Testis (tissue), 3 donors: ENCODE data around the gene UBE2B. TPM values are rescaled to one million over a fixed set of nuclear protein-coding genes. Genes with fewer than 3 reads are reported as not detected.

ENCODE experiments used
- DNase-seq: peaks from one replicate; pipeline ENCODE4 v3.0.0-alpha.2; 2019
- H3K27ac ChIP-seq, 2 donors: fragments of 200-600 bp; sonication (generic); one replicate each; pipeline ENCODE4 v1.5.1; 2019
- H3K27me3 ChIP-seq: fragments of 200-600 bp; sonication (generic); one replicate; pipeline ENCODE4 v1.5.1; 2019
- H3K36me3 ChIP-seq: fragments of 200-600 bp; sonication (generic); one replicate; pipeline ENCODE4 v1.5.1; 2017; ENCODE audit warnings: low read depth; ENCODE audit errors: missing control alignments
- H3K4me1 ChIP-seq: fragments of 200-600 bp; sonication (generic); one replicate; pipeline ENCODE4 v1.5.1; 2019
- H3K4me3 ChIP-seq, 2 donors: fragments of 200-600 bp; sonication (generic); one replicate each; pipeline ENCODE4 v1.5.1; 2017 to 2019
- H3K9me3 ChIP-seq: fragments of 200-600 bp; sonication (generic); one replicate; pipeline ENCODE4 v1.5.1; 2017
- CTCF ChIP-seq, 3 experiments: fragments of 450-650 bp in 2 of 3; fragments of 200-600 bp in 1 of 3; sonication (generic) in 1 of 3; IDR thresholded peaks; one replicate each; pipeline ENCODE4 v1.5.1; 2016 to 2019; ENCODE audit warnings: antibody characterized with exemption in 3 of 3, mild to moderate bottlenecking in 2 of 3, moderate library complexity in 1 of 3
- POLR2A ChIP-seq: fragments of 450-650 bp; IDR thresholded peaks from one replicate; pipeline ENCODE4 v1.6.1; 2017; ENCODE audit warnings: antibody characterized with exemption, mild to moderate bottlenecking, moderate library complexity
- WGBS, 2 donors: methylation state at CpG; one replicate each; pipeline ENCODE4 v1.1.5; 2018; 5-methylcytosine and 5-hydroxymethylcytosine counted together
- intact Hi-C: fragments of 100-400 bp; cut with DNase I; formaldehyde crosslinking; loops from one replicate; pipeline ENCODE4 v1.15.1; 2023; ENCODE audit warnings: low total_unique reads
- polyA plus RNA-seq: library from polyadenylated mRNA; stranded (reverse); fragments of 350-450 nt; fragmentation: Illumina TruSeq; extraction: RNeasy Lipid Tissue Mini Kit (QIAGEN cat#74804); gene quantifications from one replicate; pipeline ENCODE4 v1.2.3, GENCODE V29; 2014; ENCODE audit warnings: low read depth, low replicate concordance; ENCODE audit not compliant: insufficient read depth
- total RNA-seq, 2 donors: library from RNA; depleted of rRNA; stranded (reverse); fragments of >200 nt; gene quantifications; one replicate each; pipeline ENCODE4 v1.2.3, GENCODE V29; 2016

Gene UBE2B
- total and polyA plus RNA-seq, 3 donors from 2014 or later, result 70.9 to 95.6 (median 87.4) TPM

GRCh38 chr5:134427540-134428041 lies 56.2 kb downstream of the UBE2B start:
- no peaks in the 10 kb centered on the region for H3K27me3 ChIP-seq
- no peak overlapping the region for H3K27ac ChIP-seq
- H3K4me3 ChIP-seq, result no peak overlapping the region
- TF ChIP-seq POLR2A (no peak), CTCF (IDR thresholded peaks at IDR 0.05) (no peak)
- intact Hi-C loops, result no loop called here
- 72 to 74% methylated on average over 9 of the region's 9 CpGs for WGBS, 2 donors
- DNase-seq, result no peak
- H3K36me3 ChIP-seq, result no peaks in the 10 kb centered on the region
- no peaks in the 10 kb centered on the region for H3K9me3 ChIP-seq
- no peaks in the 10 kb centered on the region for H3K4me1 ChIP-seq

- DNase-seq, result no peak
- no peaks in the 10 kb centered on the region for H3K9me3 ChIP-seq
- no peaks in the 10 kb centered on the region for H3K4me1 ChIP-seq
- 61 to 65% methylated on average over 5 of the region's 5 CpGs for WGBS, 2 donors
- intact Hi-C loops, result no loop called here
- H3K36me3 ChIP-seq, result no peaks in the 10 kb centered on the region
- no peak overlapping the region for H3K4me3 ChIP-seq
- TF ChIP-seq POLR2A (no peak), CTCF (IDR thresholded peaks at IDR 0.05) (no peak)
- H3K27ac ChIP-seq, result no peak overlapping the region
- H3K27me3 ChIP-seq, result no peaks in the 10 kb centered on the region
Measured at GRCh38 chr5:134430001-134430569, 58.7 kb downstream of the UBE2B start.

- peaks cover 7% of the 10 kb centered on the region for H3K4me1 ChIP-seq
- H3K27ac ChIP-seq, result no peak overlapping the region
- H3K9me3 ChIP-seq, result no peaks in the 10 kb centered on the region
- H3K27me3 ChIP-seq, result no peaks in the 10 kb centered on the region
- WGBS, 2 donors, result 91 to 96% methylated on average over 4 of the region's 4 CpGs
- TF ChIP-seq POLR2A, result no peak
- DNase-seq, result no peak
- intact Hi-C loops, result no loop called here
- no peaks in the 10 kb centered on the region for H3K36me3 ChIP-seq
- no peak overlapping the region for H3K4me3 ChIP-seq
Measured at GRCh38 chr5:134432174-134432573, 60.8 kb downstream of the UBE2B start.

GRCh38 chr5:134432677-134433359 lies 61.4 kb downstream of the UBE2B start:
- H3K4me3 ChIP-seq, result no peak overlapping the region
- intact Hi-C loops, result no loop called here
- H3K4me1 ChIP-seq, result peaks cover 7% of the 10 kb centered on the region
- H3K9me3 ChIP-seq, result no peaks in the 10 kb centered on the region
- no peaks in the 10 kb centered on the region for H3K27me3 ChIP-seq
- DNase-seq, result no peak
- no peak overlapping the region for H3K27ac ChIP-seq
- H3K36me3 ChIP-seq, result no peaks in the 10 kb centered on the region
- 79 to 84% methylated on average over 14 of the region's 14 CpGs for WGBS, 2 donors
- no peak for TF ChIP-seq POLR2A
- no peak for TF ChIP-seq CTCF (IDR thresholded peaks at IDR 0.05)

GRCh38 chr5:134435560-134435959 lies 64.2 kb downstream of the UBE2B start:
- no peak overlapping the region for H3K27ac ChIP-seq
- WGBS, 2 donors, result 88 to 92% methylated on average over 2 of the region's 2 CpGs
- intact Hi-C loops, result no loop called here

More at GRCh38 chr5:134435560-134435959, 64.2 kb downstream of the UBE2B start:
- no peaks in the 10 kb centered on the region for H3K27me3 ChIP-seq
- H3K4me3 ChIP-seq, result no peak overlapping the region
- H3K36me3 ChIP-seq, result no peaks in the 10 kb centered on the region
- DNase-seq, result no peak
- H3K4me1 ChIP-seq, result peaks cover 7% of the 10 kb centered on the region
- TF ChIP-seq CTCF (IDR thresholded peaks at IDR 0.05), result no peak
- no peak for TF ChIP-seq POLR2A
- H3K9me3 ChIP-seq, result no peaks in the 10 kb centered on the region
